Measurements from ENCODE around the gene ZBTB37. TPM values are rescaled to one million over a fixed set of nuclear protein-coding genes. Genes with fewer than 3 reads are reported as not detected.

ZBTB37 gene
- total RNA-seq, 1 donor from 2014 or later = 11.7 TPM

DNA sequence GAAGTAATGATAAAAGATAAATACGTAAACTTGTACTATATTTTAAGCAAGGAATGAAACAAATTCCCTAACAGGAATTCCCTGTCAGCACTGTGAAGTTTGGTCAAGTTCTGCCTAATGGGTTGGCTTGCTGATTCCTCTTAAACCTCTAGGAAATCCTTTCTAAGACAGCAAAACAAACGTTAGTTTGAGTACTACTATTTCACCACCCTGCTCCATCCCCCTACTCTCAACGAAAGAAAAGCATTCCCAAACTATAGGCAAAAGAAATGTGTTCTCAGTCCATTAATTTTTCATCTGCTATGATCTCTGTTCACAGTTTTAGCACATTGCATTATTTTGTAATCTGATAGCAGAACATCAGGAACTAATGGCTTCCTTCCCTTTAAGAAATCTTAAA lies 32.8 kb downstream of the ZBTB37 start:
- no peaks in the 10 kb centered on the region for H3K9me3 Mint-ChIP-seq (ENCODE audit: unreplicated experiment)
- no peaks in the 10 kb centered on the region for H3K36me3 Mint-ChIP-seq (ENCODE audit: unreplicated experiment)
- H3K27me3 Mint-ChIP-seq (ENCODE audit: unreplicated experiment) = no peaks in the 10 kb centered on the region
- H3K4me1 Mint-ChIP-seq (ENCODE audit: low read depth, unreplicated experiment) = no peaks in the 10 kb centered on the region
- H3K27ac Mint-ChIP-seq (ENCODE audit: unreplicated experiment) = no peak overlapping the region
- DNase-seq = no peak
- H3K4me3 Mint-ChIP-seq (ENCODE audit: unreplicated experiment) = no peak overlapping the region
- TF ChIP-seq, protein P1, sequence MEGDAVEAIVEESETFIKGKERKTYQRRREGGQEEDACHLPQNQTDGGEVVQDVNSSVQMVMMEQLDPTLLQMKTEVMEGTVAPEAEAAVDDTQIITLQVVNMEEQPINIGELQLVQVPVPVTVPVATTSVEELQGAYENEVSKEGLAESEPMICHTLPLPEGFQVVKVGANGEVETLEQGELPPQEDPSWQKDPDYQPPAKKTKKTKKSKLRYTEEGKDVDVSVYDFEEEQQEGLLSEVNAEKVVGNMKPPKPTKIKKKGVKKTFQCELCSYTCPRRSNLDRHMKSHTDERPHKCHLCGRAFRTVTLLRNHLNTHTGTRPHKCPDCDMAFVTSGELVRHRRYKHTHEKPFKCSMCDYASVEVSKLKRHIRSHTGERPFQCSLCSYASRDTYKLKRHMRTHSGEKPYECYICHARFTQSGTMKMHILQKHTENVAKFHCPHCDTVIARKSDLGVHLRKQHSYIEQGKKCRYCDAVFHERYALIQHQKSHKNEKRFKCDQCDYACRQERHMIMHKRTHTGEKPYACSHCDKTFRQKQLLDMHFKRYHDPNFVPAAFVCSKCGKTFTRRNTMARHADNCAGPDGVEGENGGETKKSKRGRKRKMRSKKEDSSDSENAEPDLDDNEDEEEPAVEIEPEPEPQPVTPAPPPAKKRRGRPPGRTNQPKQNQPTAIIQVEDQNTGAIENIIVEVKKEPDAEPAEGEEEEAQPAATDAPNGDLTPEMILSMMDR (IDR thresholded peaks at IDR 0.05; ENCODE audit: partially characterized antibody, unreplicated experiment) = no peak

DNA sequence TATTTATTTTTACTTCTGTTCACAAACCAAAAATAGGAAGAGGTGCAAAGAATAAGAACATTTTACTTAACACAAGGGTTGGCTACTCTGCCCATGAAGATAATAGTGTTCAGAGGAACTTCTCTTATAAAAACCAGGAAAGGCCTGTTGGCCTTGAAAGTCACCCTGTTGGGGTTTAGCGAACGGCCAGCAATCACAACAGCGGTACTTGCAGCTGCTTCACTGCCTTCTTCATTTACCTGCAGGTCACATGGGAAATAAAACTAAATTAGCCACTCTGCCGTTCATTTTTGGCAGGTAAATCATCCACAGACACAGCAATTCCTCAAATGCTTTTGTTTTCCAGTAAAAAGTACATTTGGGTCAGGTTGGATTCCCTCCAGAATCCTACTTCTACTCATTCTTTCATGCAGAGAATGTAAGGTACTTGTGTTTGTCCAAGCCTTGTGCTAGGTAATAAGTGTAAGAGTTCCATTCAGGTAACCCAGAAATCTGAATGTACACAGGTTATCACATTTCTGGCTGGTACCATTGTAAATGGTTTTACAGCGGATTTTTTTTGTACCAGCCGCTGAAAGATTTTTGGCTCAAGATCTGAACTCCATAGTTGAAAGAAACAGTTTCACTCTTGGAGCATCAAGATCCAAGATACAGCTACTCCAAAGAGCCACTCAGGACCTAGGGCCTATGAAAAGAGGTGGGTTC lies 35.8 kb downstream of the ZBTB37 start:
- H3K4me3 Mint-ChIP-seq (ENCODE audit: unreplicated experiment) = no peak overlapping the region
- DNase-seq = no peak
- H3K9me3 Mint-ChIP-seq (ENCODE audit: unreplicated experiment) = no peaks in the 10 kb centered on the region
- no peaks in the 10 kb centered on the region for H3K4me1 Mint-ChIP-seq (ENCODE audit: low read depth, unreplicated experiment)
- H3K27me3 Mint-ChIP-seq (ENCODE audit: unreplicated experiment) = no peaks in the 10 kb centered on the region
- no peak overlapping the region for H3K27ac Mint-ChIP-seq (ENCODE audit: unreplicated experiment)
- TF ChIP-seq, protein P1 (IDR thresholded peaks at IDR 0.05; ENCODE audit: partially characterized antibody, unreplicated experiment) = no peak
- no peaks in the 10 kb centered on the region for H3K36me3 Mint-ChIP-seq (ENCODE audit: unreplicated experiment)

DNA sequence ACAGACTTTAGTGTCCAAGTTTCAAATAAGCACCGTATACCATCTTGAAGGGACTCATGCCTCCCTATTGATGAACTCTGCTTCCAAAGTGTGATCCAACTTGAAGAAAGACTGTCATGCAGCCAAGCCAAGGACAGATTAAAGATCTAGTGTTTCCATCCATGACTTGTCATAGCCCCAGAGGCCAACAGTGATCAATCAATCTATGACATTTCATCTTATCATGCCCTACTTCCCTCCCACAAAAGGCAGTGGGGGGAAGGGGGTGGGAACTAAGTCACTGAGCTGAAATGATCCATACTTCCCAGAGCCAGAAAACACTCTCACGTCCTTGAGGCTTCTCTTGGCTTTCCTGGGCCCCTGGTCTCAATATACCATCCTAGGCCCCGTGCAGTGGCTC lies 44.9 kb downstream of the ZBTB37 start:
- Mint-ChIP-seq H3K4me1 (ENCODE audit: low read depth, unreplicated experiment) (no peaks in the 10 kb centered on the region), H3K27ac (ENCODE audit: unreplicated experiment) (no peak overlapping the region), H3K27me3 (ENCODE audit: unreplicated experiment) (peaks cover 2% of the 10 kb centered on the region), H3K36me3 (ENCODE audit: unreplicated experiment) (no peaks in the 10 kb centered on the region), H3K4me3 (ENCODE audit: unreplicated experiment) (no peak overlapping the region), H3K9me3 (ENCODE audit: unreplicated experiment) (no peaks in the 10 kb centered on the region)
- DNase-seq = no peak
- TF ChIP-seq, protein P1 (IDR thresholded peaks at IDR 0.05; ENCODE audit: partially characterized antibody, unreplicated experiment) = no peak

DNA sequence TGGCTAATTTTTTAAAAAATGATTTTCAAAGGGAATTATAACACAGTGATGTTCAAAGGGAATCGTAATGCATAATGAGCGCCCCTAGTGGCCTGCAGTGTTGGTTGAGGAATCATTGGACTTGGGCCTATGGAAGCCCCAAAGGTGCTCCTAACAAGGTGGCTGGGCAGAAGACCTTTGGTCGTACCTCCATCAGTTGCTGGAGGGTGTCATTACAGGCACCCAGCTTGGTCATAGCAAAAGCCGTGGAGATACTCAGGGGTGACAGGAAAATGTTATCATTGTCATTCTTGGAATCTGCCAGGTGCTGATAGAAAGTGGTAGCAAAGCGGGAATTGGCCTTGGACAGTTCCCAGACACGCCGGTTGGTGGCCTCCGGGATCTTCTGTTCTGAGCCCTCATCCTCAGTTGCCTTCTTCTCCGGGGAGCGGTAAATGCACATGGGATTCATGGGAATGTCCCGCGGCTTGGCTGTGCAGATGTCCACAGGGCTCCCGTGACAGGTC lies 46.2 kb downstream of the ZBTB37 start:
- no peaks in the 10 kb centered on the region for H3K4me1 Mint-ChIP-seq (ENCODE audit: low read depth, unreplicated experiment)
- H3K4me3 Mint-ChIP-seq (ENCODE audit: unreplicated experiment) = no peak overlapping the region
- H3K27ac Mint-ChIP-seq (ENCODE audit: unreplicated experiment) = no peak overlapping the region
- peak; percentile 44 for DNase-seq
- H3K27me3 Mint-ChIP-seq (ENCODE audit: unreplicated experiment) = peaks cover 2% of the 10 kb centered on the region
- H3K9me3 Mint-ChIP-seq (ENCODE audit: unreplicated experiment) = no peaks in the 10 kb centered on the region
- H3K36me3 Mint-ChIP-seq (ENCODE audit: unreplicated experiment) = no peaks in the 10 kb centered on the region
- TF ChIP-seq, protein P1 (IDR thresholded peaks at IDR 0.05; ENCODE audit: partially characterized antibody, unreplicated experiment) = peak; percentile 76

DNA sequence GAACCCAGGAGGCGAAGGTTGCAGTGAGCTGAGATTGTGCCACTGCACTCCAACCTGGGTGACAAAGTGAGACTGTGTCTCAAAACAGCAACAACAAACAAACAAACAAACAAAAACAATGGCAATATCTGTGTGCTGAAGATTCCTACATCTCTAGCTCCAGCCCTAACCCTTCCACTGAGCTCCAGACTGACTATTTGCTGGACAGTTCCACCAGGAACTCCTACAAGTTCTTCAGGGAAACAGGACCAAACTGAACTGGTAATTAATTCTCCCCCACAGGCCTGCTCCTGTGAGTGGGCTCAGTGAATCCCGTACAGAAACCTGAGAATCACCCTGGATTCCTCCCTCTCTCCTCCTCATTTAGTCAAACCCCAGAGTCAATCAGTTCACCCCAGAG lies 47.4 kb downstream of the ZBTB37 start:
- no peaks in the 10 kb centered on the region for H3K27me3 Mint-ChIP-seq (ENCODE audit: unreplicated experiment)
- no peak for DNase-seq
- H3K27ac Mint-ChIP-seq (ENCODE audit: unreplicated experiment) = no peak overlapping the region
- TF ChIP-seq, protein P1 (IDR thresholded peaks at IDR 0.05; ENCODE audit: partially characterized antibody, unreplicated experiment) = no peak
- H3K4me3 Mint-ChIP-seq (ENCODE audit: unreplicated experiment) = no peak overlapping the region
- no peaks in the 10 kb centered on the region for H3K9me3 Mint-ChIP-seq (ENCODE audit: unreplicated experiment)
- no peaks in the 10 kb centered on the region for H3K4me1 Mint-ChIP-seq (ENCODE audit: low read depth, unreplicated experiment)
- no peaks in the 10 kb centered on the region for H3K36me3 Mint-ChIP-seq (ENCODE audit: unreplicated experiment)
